HCT116 (cell line): ENCODE data around the gene CR1L. TPM values are rescaled to one million over a fixed set of nuclear protein-coding genes. Genes with fewer than 3 reads are reported as not detected.
"Not testable (repeated sequence)": the region's sequence is repeated elsewhere in the genome, so short reads cannot be mapped to it uniquely, and the experiment has no call there.

Experiments
- ATAC-seq: fragments of 200-7000 bp; cut with Tn5 transposase; 2 replicates; pipeline ENCODE4 v1.9.1; 2020; ENCODE audit warnings: mild to moderate bottlenecking, moderate library complexity
- BruUV-seq: library from RNA; stranded (reverse); fragments of 400-500 nt; replicated peaks from 2 replicates; lab custom pipeline; 2021; lab: Mats Ljungman, UMichigan
- CTCF ChIA-PET: fragments of 300-600 bp; sonication (Branson Sonifier 250); formaldehyde crosslinking; loops from one replicate; lab custom pipeline; 2021; ENCODE audit warnings: antibody characterized with exemption; lab: Charles Lee
- POLR2A ChIA-PET: fragments of 300-600, 350-600 bp; sonication (Branson Sonifier 250); formaldehyde crosslinking; loops from one replicate; lab custom pipeline; 2021; ENCODE audit warnings: antibody characterized with exemption; lab: Charles Lee
- RAD21 ChIA-PET, 2 experiments: fragments of 300-600 bp; sonication (Branson Sonifier 250); formaldehyde crosslinking; loops; one replicate each; lab custom pipeline; 2023; ENCODE audit warnings: low total read pairs in 2 of 2; ENCODE audit not compliant: uncharacterized antibody in 2 of 2, unreplicated experiment in 2 of 2, low non-redundant PET in 1 of 2; lab: Charles Lee
- DNase-seq: peaks from one replicate; pipeline ENCODE4 v3.0.0-alpha.2; 2010; ENCODE audit warnings: low read depth, low spot score
- H2AFZ ChIP-seq: fragments of 200-600 bp; shearing (Covaris generic), sonication (generic); 2 replicates; pipeline ENCODE4 v1.6.1; 2017; ENCODE audit warnings: low read depth, mixed run types, mixed read lengths, antibody characterized with exemption, low read length; ENCODE audit not compliant: poor library complexity, severe bottlenecking
- H3K27ac ChIP-seq: 2 replicates; pipeline ENCODE4 v1.5.1; 2012; ENCODE audit warnings: low read depth, low read length
- H3K27me3 ChIP-seq: fragments of 200-600 bp; sonication (generic); 2 replicates; pipeline ENCODE4 v1.6.1; 2016; ENCODE audit warnings: mixed run types, low read length, mixed read lengths; ENCODE audit not compliant: insufficient read depth
- H3K36me3 ChIP-seq, 2 experiments: fragments of 200-500 bp in 1 of 2; fragments of 200-600 bp in 1 of 2; sonication (Bioruptor generic) in 1 of 2; sonication (generic) in 1 of 2; 2 replicates each; pipeline versions ENCODE4 v1.5.1 to v1.6.1; 2014 to 2016; ENCODE audit warnings: low read length in 2 of 2, inconsistent platforms in 1 of 2, mixed read lengths in 1 of 2, mixed run types in 1 of 2; ENCODE audit not compliant: insufficient read depth in 2 of 2, control insufficient read depth in 1 of 2
- H3K4me1 ChIP-seq, 2 experiments: fragments of 200-600 bp in 1 of 2; sonication (generic) in 1 of 2; 2 replicates each; pipeline versions ENCODE4 v1.5.1 to v1.6.1; 2012 to 2017; ENCODE audit warnings: low read length in 2 of 2, inconsistent platforms in 1 of 2, mild to moderate bottlenecking in 1 of 2, mixed read lengths in 1 of 2, mixed run types in 1 of 2, moderate library complexity in 1 of 2; ENCODE audit not compliant: insufficient read depth in 2 of 2, control insufficient read depth in 1 of 2
- H3K4me2 ChIP-seq: fragments of 200-600 bp; sonication (generic); 2 replicates; pipeline ENCODE4 v1.6.1; 2017; ENCODE audit warnings: mixed run types, low read length, mixed read lengths
- H3K4me3 ChIP-seq, 2 experiments: fragments of 200-600 bp in 1 of 2; sonication (generic) in 1 of 2; replicated peaks in 1 of 2; 2 replicates each; pipeline ENCODE4 v1.5.1; 2011 to 2016; ENCODE audit warnings: low read length in 2 of 2, control low read depth in 1 of 2, low read depth in 1 of 2, mild to moderate bottlenecking in 1 of 2, mixed read lengths in 1 of 2, mixed run types in 1 of 2
- H3K79me2 ChIP-seq: fragments of 200-600 bp; sonication (generic); 2 replicates; pipeline ENCODE4 v1.6.1; 2017; ENCODE audit warnings: mild to moderate bottlenecking, mixed run types, low read length, moderate library complexity, mixed read lengths; ENCODE audit not compliant: insufficient read depth
- H3K9ac ChIP-seq: fragments of 200-600 bp; sonication (generic); 2 replicates; pipeline ENCODE4 v1.6.1; 2016; ENCODE audit warnings: low read length, mixed read lengths
- H3K9me2 ChIP-seq: fragments of 200-600 bp; sonication (generic), shearing (Covaris generic); 2 replicates; pipeline ENCODE4 v1.6.1; 2017; ENCODE audit warnings: mixed run types, mild to moderate bottlenecking, moderate library complexity; ENCODE audit not compliant: insufficient read depth
- H3K9me3 ChIP-seq, 2 experiments: fragments of 200-500 bp in 1 of 2; fragments of 200-600 bp in 1 of 2; sonication (Bioruptor generic) in 1 of 2; sonication (generic) in 1 of 2; 2 replicates each; pipeline ENCODE4 v1.6.1; 2014 to 2017; ENCODE audit warnings: low read length in 2 of 2, mixed read lengths in 2 of 2, inconsistent platforms in 1 of 2, low read depth in 1 of 2, mild to moderate bottlenecking in 1 of 2, mixed run types in 1 of 2, moderate library complexity in 1 of 2; ENCODE audit not compliant: control insufficient read depth in 1 of 2, insufficient read depth in 1 of 2
- H4K20me1 ChIP-seq: fragments of 200-600 bp; sonication (generic), shearing (Covaris generic); 2 replicates; pipeline ENCODE4 v1.6.1; 2017; ENCODE audit warnings: mixed run types, mild to moderate bottlenecking, moderate library complexity; ENCODE audit not compliant: insufficient read depth
- YY1 ChIP-seq: IDR thresholded peaks from 2 replicates; pipeline ENCODE4 v1.6.1; 2011; ENCODE audit warnings: low read length, low read depth, moderate library complexity, mild to moderate bottlenecking; ENCODE audit not compliant: insufficient replicate concordance; ENCODE audit errors: extremely low read depth
- intact Hi-C: fragments of 100-400 bp; cut with micrococcal nuclease; formaldehyde crosslinking; loops from 2 replicates; pipeline ENCODE4 v1.10.0; 2022
- total RNA-seq: library from RNA; stranded (reverse); gene quantifications from one replicate; pipeline ENCODE4 v1.2.1, GENCODE V29; 2021; ENCODE audit not compliant: unreplicated experiment

CR1L gene
- total RNA-seq, 1 experiment from 2014 or later: 0.15 TPM

DNA sequence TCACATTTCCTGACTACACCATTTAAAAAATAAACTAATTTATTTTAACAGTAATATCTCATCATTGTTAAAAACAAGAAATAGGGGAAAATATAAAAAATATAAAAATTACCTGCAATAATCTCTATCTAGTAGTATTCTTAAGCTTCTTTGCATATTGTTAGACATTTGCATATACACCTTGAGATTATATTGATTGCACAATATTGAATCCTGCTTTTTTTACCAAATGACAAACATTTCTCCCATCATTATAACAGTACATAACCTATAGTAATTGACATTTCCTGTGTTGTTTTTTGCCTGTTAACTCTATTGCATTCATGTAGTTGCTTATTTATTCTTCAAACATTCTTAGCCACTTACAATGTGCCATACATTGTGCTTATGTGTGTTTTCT lies 11.7 kb upstream of the CR1L start:
- Histone ChIP-seq H3K9me3 (no peaks in the 10 kb centered on the region), H2AFZ (no peak overlapping the region), H3K27ac (no peak overlapping the region), H4K20me1 (no peaks in the 10 kb centered on the region), H3K4me3 (no peak overlapping the region), H3K4me1 (no peaks in the 10 kb centered on the region), H3K4me2 (no peak overlapping the region), H3K36me3 (no peaks in the 10 kb centered on the region), H3K9me2 (no peaks in the 10 kb centered on the region), H3K9ac (no peak overlapping the region), H3K79me2 (no peaks in the 10 kb centered on the region), H3K27me3 (no peaks in the 10 kb centered on the region)
- ChIA-PET CTCF (no interaction called here), POLR2A (no interaction called here), RAD21 (no interaction called here)
- intact Hi-C loops: no loop called here
- TF ChIP-seq YY1: no peak
- ATAC-seq (no peak), DNase-seq (no peak)
- BruUV-seq: no TSS peak

DNA sequence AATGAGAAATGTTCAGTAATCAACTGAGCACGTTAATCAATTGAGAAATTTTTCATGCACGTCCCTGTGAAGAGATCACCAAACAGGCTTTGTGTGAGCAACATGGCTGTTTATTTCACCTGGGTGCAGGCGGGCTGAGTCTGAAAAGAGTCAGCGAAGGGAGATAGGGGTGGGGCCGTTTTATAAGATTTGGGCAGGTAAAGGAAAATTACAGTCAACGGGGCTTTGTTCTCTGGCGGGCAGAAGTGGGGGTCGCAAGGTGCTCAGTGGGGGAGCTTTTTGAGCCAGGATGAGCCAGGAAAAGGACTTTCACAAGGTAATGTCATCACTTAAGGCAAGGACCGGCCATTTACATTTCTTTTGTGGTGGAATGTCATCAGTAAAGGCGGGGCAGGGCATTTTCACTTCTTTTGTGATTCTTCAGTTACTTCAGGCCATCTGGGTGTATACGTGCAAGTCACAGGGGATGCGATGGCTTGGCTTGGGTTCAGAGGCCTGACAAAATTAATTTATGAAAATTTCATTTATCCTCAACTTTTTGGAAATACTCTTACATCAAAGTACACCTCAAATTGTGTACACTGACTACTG lies 11.1 kb upstream of the CR1L start:
- BruUV-seq, H4K20me1 ChIP-seq, H3K27ac ChIP-seq, H3K79me2 ChIP-seq, H3K9me3 ChIP-seq, H3K9me2 ChIP-seq, H2AFZ ChIP-seq, DNase-seq, H3K9ac ChIP-seq, ATAC-seq, intact Hi-C loops, H3K36me3 ChIP-seq, CTCF ChIA-PET, H3K27me3 ChIP-seq, H3K4me1 ChIP-seq, H3K4me2 ChIP-seq, POLR2A ChIA-PET, H3K4me3 ChIP-seq, RAD21 ChIA-PET: not testable (repeated sequence)

DNA sequence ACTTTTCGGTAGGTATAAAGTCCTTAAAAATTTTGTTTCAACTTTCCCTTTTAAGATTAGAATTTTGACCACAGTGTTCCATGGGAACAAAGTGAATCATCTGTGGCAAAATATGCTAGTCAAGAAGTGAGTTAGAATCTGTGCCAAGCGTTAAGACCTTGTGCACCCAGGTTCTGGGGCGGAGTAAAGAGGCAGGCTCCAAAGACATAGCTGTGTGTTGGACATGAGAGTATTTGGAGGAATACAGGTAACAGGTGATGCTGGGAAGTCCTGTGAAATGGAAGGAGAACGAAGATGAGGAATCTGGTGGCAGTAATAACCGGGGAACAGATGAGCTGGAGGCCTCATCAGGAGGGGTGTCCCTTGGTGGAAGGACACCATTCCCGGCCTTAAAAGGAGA lies 10.6 kb upstream of the CR1L start:
- CTCF ChIA-PET, POLR2A ChIA-PET, H3K9me3 ChIP-seq, H3K4me3 ChIP-seq, RAD21 ChIA-PET, H3K9me2 ChIP-seq, H3K27ac ChIP-seq, H3K79me2 ChIP-seq, H3K4me2 ChIP-seq, H3K9ac ChIP-seq, H3K36me3 ChIP-seq, intact Hi-C loops, H3K4me1 ChIP-seq, H4K20me1 ChIP-seq, ATAC-seq, BruUV-seq, DNase-seq, H3K27me3 ChIP-seq, H2AFZ ChIP-seq: not testable (repeated sequence)

DNA sequence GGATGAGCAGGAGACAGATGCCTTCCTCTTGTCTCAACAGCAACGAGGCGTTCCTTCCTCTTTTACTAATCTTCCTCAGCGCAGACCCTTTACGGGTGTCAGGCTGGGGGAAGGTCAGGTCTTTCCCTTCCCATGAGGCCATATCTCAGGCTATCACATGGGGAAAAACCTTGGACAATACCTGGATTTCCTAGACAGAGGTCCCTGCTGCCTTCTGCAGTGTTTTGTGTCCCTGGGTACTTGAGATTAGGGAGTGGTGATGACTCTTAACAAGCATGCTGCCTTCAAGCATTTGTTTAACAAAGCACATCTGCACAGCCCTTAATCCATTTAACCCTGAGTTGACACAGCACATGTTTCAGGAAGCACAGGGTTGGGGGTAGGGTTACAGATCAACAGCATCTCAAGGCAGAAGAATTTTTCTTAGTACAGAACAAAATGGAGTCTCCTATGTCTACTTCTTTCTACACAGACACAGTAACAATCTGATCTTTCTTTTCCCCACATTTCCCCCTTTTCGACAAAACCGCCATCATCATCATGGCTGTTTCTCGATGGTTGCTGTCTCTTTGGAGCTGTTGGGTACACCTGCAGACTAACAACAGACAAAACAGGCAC lies 9.3 kb upstream of the CR1L start:
- H3K27me3 ChIP-seq, POLR2A ChIA-PET, H3K9ac ChIP-seq, H3K9me2 ChIP-seq, H2AFZ ChIP-seq, CTCF ChIA-PET, ATAC-seq, intact Hi-C loops, H3K27ac ChIP-seq, H3K4me1 ChIP-seq, H3K4me3 ChIP-seq, H4K20me1 ChIP-seq, RAD21 ChIA-PET, H3K9me3 ChIP-seq, H3K4me2 ChIP-seq, H3K79me2 ChIP-seq, H3K36me3 ChIP-seq, DNase-seq, BruUV-seq: not testable (repeated sequence)
